Measurements from ENCODE around the gene PLXNB1.

DNA sequence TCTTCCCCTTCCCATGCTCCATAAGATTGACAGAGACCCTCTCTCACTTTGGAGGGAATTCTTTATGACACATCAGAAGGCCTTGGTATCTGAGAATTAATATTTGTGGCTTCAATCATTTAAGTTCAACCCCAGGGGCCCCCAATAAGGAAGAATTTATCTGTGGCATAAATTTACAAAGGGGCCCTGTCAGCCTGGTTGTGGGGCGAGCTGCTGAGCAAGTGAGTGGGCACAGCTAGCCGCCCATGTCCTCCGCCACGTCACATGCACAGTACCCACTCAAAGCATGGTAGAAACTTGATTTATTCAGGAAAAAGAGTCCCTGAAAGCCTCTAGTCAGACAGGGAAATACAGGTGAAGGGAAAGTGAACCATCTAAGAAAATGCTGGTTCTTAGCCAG is 13.3 kb downstream of the PLXNB1 start:
- no peak for TF ChIP-seq EZH2 (IDR thresholded peaks at IDR 0.05)
- TF ChIP-seq POLR2AphosphoS5 (IDR thresholded peaks at IDR 0.05; ENCODE audit: borderline replicate concordance, low read depth, low read length) = no peak
